GM23338 (cell line): ENCODE measurements around the gene LAT. TPM values are rescaled to one million over a fixed set of nuclear protein-coding genes. Genes with fewer than 3 reads are reported as not detected.

ENCODE experiments used
- ATAC-seq: fragments of 200-7000 bp; cut with Tn5 transposase; 3 replicates; pipeline ENCODE4 v1.9.1; 2020
- DNase-seq: peaks from one replicate; pipeline ENCODE4 v3.0.0-alpha.2; 2015; ENCODE audit warnings: low spot score
- H2AFZ ChIP-seq: fragments of 200-600 bp; sonication (generic); 2 replicates; pipeline ENCODE4 v1.8.0; 2016; ENCODE audit warnings: antibody characterized with exemption, mild to moderate bottlenecking, moderate library complexity
- H3F3A ChIP-seq: fragments of 200-600 bp; sonication (generic); replicated peaks from 2 replicates; pipeline ENCODE4 v1.8.0; 2017; ENCODE audit warnings: antibody characterized with exemption, mixed run types, low read depth
- H3K27ac ChIP-seq: fragments of 200-600 bp; sonication (generic); 2 replicates; pipeline ENCODE4 v1.6.1; 2016; ENCODE audit warnings: low read depth
- H3K27me3 ChIP-seq: fragments of 200-600 bp; sonication (generic); 2 replicates; pipeline ENCODE4 v1.8.0; 2016; ENCODE audit warnings: mild to moderate bottlenecking, mixed run types, moderate library complexity; ENCODE audit not compliant: insufficient read depth
- H3K36me3 ChIP-seq: fragments of 200-600 bp; sonication (generic); 2 replicates; pipeline ENCODE4 v1.8.0; 2016; ENCODE audit warnings: mild to moderate bottlenecking; ENCODE audit not compliant: insufficient read depth
- H3K4me1 ChIP-seq: fragments of 200-600 bp; sonication (generic); 2 replicates; pipeline ENCODE4 v1.8.0; 2016; ENCODE audit warnings: mild to moderate bottlenecking, moderate library complexity; ENCODE audit not compliant: insufficient read depth
- H3K4me2 ChIP-seq: fragments of 200-600 bp; sonication (generic); 2 replicates; pipeline ENCODE4 v1.7.1; 2017; ENCODE audit warnings: mixed run types
- H3K4me3 ChIP-seq: fragments of 200-600 bp; sonication (generic); 2 replicates; pipeline ENCODE4 v1.6.1; 2016; ENCODE audit warnings: mixed run types
- H3K79me2 ChIP-seq: fragments of 200-600 bp; sonication (generic); replicated peaks from 2 replicates; pipeline ENCODE4 v1.8.0; 2017; ENCODE audit warnings: mild to moderate bottlenecking; ENCODE audit not compliant: insufficient read depth
- H3K9me2 ChIP-seq: fragments of 200-600 bp; sonication (generic); 2 replicates; pipeline ENCODE4 v1.8.0; 2017; ENCODE audit not compliant: insufficient read depth
- H4K20me1 ChIP-seq: fragments of 200-600 bp; sonication (generic); replicated peaks from 2 replicates; pipeline ENCODE4 v1.8.0; 2017; ENCODE audit warnings: mild to moderate bottlenecking; ENCODE audit not compliant: insufficient read depth
- H3K27ac Mint-ChIP-seq: 2 replicates; pipeline ENCODE4 v1.8.0; 2020; ENCODE audit warnings: inconsistent platforms, mild to moderate bottlenecking, moderate library complexity, mixed read lengths
- H3K27me3 Mint-ChIP-seq: 3 replicates; pipeline ENCODE4 v1.8.0; 2022; ENCODE audit warnings: low read depth, mild to moderate bottlenecking, moderate library complexity, mixed read lengths, inconsistent platforms; ENCODE audit not compliant: insufficient read depth, poor library complexity
- H3K36me3 Mint-ChIP-seq: 3 replicates; pipeline ENCODE4 v1.8.0; 2021; ENCODE audit warnings: low read depth, mild to moderate bottlenecking, inconsistent platforms, moderate library complexity, mixed read lengths
- H3K4me1 Mint-ChIP-seq: 3 replicates; pipeline ENCODE4 v1.8.0; 2020; ENCODE audit warnings: mild to moderate bottlenecking, inconsistent platforms, mixed read lengths
- H3K4me3 Mint-ChIP-seq: 3 replicates; pipeline ENCODE4 v1.8.0; 2021; ENCODE audit warnings: moderate library complexity, mild to moderate bottlenecking, inconsistent platforms, mixed read lengths
- H3K9me3 Mint-ChIP-seq: 3 replicates; pipeline ENCODE4 v1.8.0; 2020; ENCODE audit warnings: moderate library complexity, mild to moderate bottlenecking, inconsistent platforms, mixed read lengths
- CREB1 ChIP-seq: fragments of 250-450 bp; sonication (Bioruptor Pico); IDR thresholded peaks from 2 replicates; pipeline ENCODE4 v1.5.0; 2020; ENCODE audit warnings: low read depth, mild to moderate bottlenecking, moderate library complexity
- CTCF ChIP-seq, 2 experiments: fragments of 200-600 bp in 1 of 2; sonication (generic) in 1 of 2; conservative IDR thresholded peaks; 2 replicates each; pipeline versions ENCODE4 v1.5.1 to v1.6.1; 2016 to 2017; ENCODE audit warnings: antibody characterized with exemption in 2 of 2, low read depth in 2 of 2, mild to moderate bottlenecking in 2 of 2, moderate library complexity in 1 of 2
- EZH2 ChIP-seq: fragments of 200-600 bp; sonication (generic); IDR thresholded peaks from one replicate; pipeline ENCODE4 v1.8.0; 2017; ENCODE audit warnings: antibody characterized with exemption, mild to moderate bottlenecking, low read depth; ENCODE audit not compliant: unreplicated experiment
- EZH2phosphoT487 ChIP-seq: fragments of 200-600 bp; sonication (generic); IDR thresholded peaks from one replicate; pipeline ENCODE4 v1.8.1; 2018; ENCODE audit warnings: antibody characterized with exemption; ENCODE audit not compliant: unreplicated experiment
- JUNB ChIP-seq: IDR thresholded peaks from one replicate; pipeline ENCODE4 v1.6.1; 2016; ENCODE audit warnings: antibody characterized with exemption; ENCODE audit not compliant: unreplicated experiment
- NANOG ChIP-seq: IDR thresholded peaks from 2 replicates; pipeline ENCODE4 v1.6.1; 2016; ENCODE audit warnings: antibody characterized with exemption, borderline replicate concordance
- REST ChIP-seq: IDR thresholded peaks from one replicate; pipeline ENCODE4 v1.6.1; 2018; ENCODE audit warnings: antibody characterized with exemption; ENCODE audit not compliant: unreplicated experiment
- STAT1 ChIP-seq: IDR thresholded peaks from one replicate; pipeline ENCODE4 v1.6.1; 2016; ENCODE audit warnings: antibody characterized with exemption; ENCODE audit not compliant: unreplicated experiment
- ZNF114 ChIP-seq: fragments of 250-450 bp; sonication (Bioruptor Pico); IDR thresholded peaks from 2 replicates; pipeline ENCODE4 v1.5.0; 2020; ENCODE audit warnings: mild to moderate bottlenecking, moderate library complexity
- ZNF331 ChIP-seq: fragments of 250-450 bp; sonication (Bioruptor Pico); IDR thresholded peaks from 2 replicates; pipeline ENCODE4 v1.5.0; 2020; ENCODE audit warnings: low read depth, mild to moderate bottlenecking, moderate library complexity
- ZNF462 ChIP-seq: fragments of 250-450 bp; sonication (Bioruptor Pico); IDR thresholded peaks from 2 replicates; pipeline ENCODE4 v1.5.0; 2020; ENCODE audit warnings: mild to moderate bottlenecking, moderate library complexity
- polyA plus RNA-seq: library from polyadenylated mRNA; unstranded; fragments of >200 nt; fragmentation: Nextera tagmentation; extraction: Ambion mirVana; gene quantifications from 2 replicates; pipeline ENCODE4 v1.2.1, GENCODE V29; 2016
- total RNA-seq: library from RNA; depleted of rRNA; stranded (reverse); fragments of >200 nt; shearing (Covaris generic); gene quantifications from 2 replicates; pipeline ENCODE4 v1.2.3, GENCODE V29; 2014

The LAT gene
- total and polyA plus RNA-seq, 2 experiments from 2014 or later = 2.2 to 2.4 TPM

- TF ChIP-seq ZNF462 (CRISPR knock-in tag) = no peak
- TF ChIP-seq ZNF331 (CRISPR knock-in tag) = no peak
- no peak for TF ChIP-seq NANOG
- no peak for TF ChIP-seq REST
- TF ChIP-seq CREB1 (CRISPR knock-in tag) = no peak
Observed at GRCh38 chr16:29024278-29024677, 39.4 kb downstream of the LAT start (continued).

- Histone ChIP-seq H3K9me2 (no peaks in the 10 kb centered on the region), H2AFZ (peak overlapping the region; percentile 47; the same call in 1 of the 2 replicates), H3K27me3 (no peaks in the 10 kb centered on the region), H3K79me2 (no peaks in the 10 kb centered on the region), H3K4me3 (no peak overlapping the region), H3K27ac (no peak overlapping the region), H3K36me3 (no peaks in the 10 kb centered on the region), H3K4me1 (no peaks in the 10 kb centered on the region), H3K4me2 (no peak overlapping the region), H3F3A (no peaks in the 10 kb centered on the region), H4K20me1 (no peaks in the 10 kb centered on the region)
- Mint-ChIP-seq H3K27ac (no peak overlapping the region), H3K4me1 (peaks cover 12% of the 10 kb centered on the region), H3K4me3 (no peak overlapping the region), H3K36me3 (no peaks in the 10 kb centered on the region), H3K9me3 (no peaks in the 10 kb centered on the region), H3K27me3 (peaks cover 12% of the 10 kb centered on the region)
- ATAC-seq (no peak), DNase-seq (no peak)
- TF ChIP-seq JUNB (no peak), EZH2phosphoT487 (no peak), ZNF331 (CRISPR knock-in tag) (no peak), EZH2 (no peak), CREB1 (CRISPR knock-in tag) (no peak), CTCF (conservative IDR thresholded peaks at IDR 0.05; ENCODE audit: low read depth in 2 of 2) (no peak), ZNF114 (CRISPR knock-in tag) (no peak), STAT1 (no peak)
Observed at GRCh38 chr16:29025218-29025617, 40.4 kb downstream of the LAT start.
